GM12878 (cell line): Measurements from ENCODE around the gene TRPC1.

Experiments
- CTCF ChIP-seq, 3 experiments: IDR thresholded peaks in 2 of 3; conservative IDR thresholded peaks in 1 of 3; 2 replicates each; pipeline ENCODE4 v1.5.1; 2011; ENCODE audit warnings: low read depth in 3 of 3, low read length in 3 of 3, mild to moderate bottlenecking in 3 of 3, control low read depth in 2 of 3, moderate library complexity in 2 of 3, inconsistent platforms in 1 of 3, mixed read lengths in 1 of 3; ENCODE audit not compliant: control insufficient read depth in 2 of 3, insufficient read depth in 1 of 3; ENCODE audit errors: extremely low read depth in 1 of 3
- FOXK2 ChIP-seq: fragments of 450-650 bp; IDR thresholded peaks from 2 replicates; pipeline ENCODE4 v1.6.1; 2017; ENCODE audit warnings: mild to moderate bottlenecking, moderate library complexity
- FOXM1 ChIP-seq: IDR thresholded peaks from 2 replicates; pipeline ENCODE4 v1.6.1; 2012; ENCODE audit warnings: low read depth, mild to moderate bottlenecking, inconsistent platforms, low read length, moderate library complexity
- HDGF ChIP-seq: fragments of 450-650 bp; IDR thresholded peaks from 2 replicates; pipeline ENCODE4 v1.6.1; 2016; ENCODE audit warnings: antibody characterized with exemption
- KDM1A ChIP-seq: fragments of 200-600 bp; sonication (generic); IDR thresholded peaks from 2 replicates; pipeline ENCODE4 v1.6.1; 2016; ENCODE audit warnings: borderline replicate concordance
- MAX ChIP-seq: IDR thresholded peaks from 2 replicates; pipeline ENCODE4 v1.6.1; 2012; ENCODE audit warnings: low read depth, low read length, improper control_type of control experiment
- MYC ChIP-seq: IDR thresholded peaks from 2 replicates; pipeline ENCODE4 v1.6.1; 2011; ENCODE audit warnings: mild to moderate bottlenecking, low read length, moderate library complexity, inconsistent platforms; ENCODE audit not compliant: insufficient read depth, insufficient replicate concordance, insufficient read length, severe bottlenecking
- POLR2A ChIP-seq: IDR thresholded peaks from 2 replicates; pipeline ENCODE4 v1.6.1; 2011; ENCODE audit warnings: low read depth, mild to moderate bottlenecking, low read length
- POLR2AphosphoS5 ChIP-seq: IDR thresholded peaks from 2 replicates; pipeline ENCODE4 v1.6.1; 2011; ENCODE audit warnings: mild to moderate bottlenecking, low read length, inconsistent platforms
- RAD21 ChIP-seq: IDR thresholded peaks from 2 replicates; pipeline ENCODE4 v1.6.1; 2011; ENCODE audit warnings: mild to moderate bottlenecking, low read depth, low read length, moderate library complexity; ENCODE audit not compliant: insufficient read depth
- SIN3A ChIP-seq: IDR thresholded peaks from 2 replicates; pipeline ENCODE4 v1.6.1; 2012; ENCODE audit warnings: low read depth, low read length, improper control_type of control experiment
- SMC3 ChIP-seq: IDR thresholded peaks from 2 replicates; pipeline ENCODE4 v1.6.1; 2011; ENCODE audit warnings: low read length, improper control_type of control experiment, borderline replicate concordance
- TCF7 ChIP-seq: IDR thresholded peaks from 2 replicates; pipeline ENCODE4 v1.6.1; 2014; ENCODE audit warnings: antibody characterized with exemption, borderline replicate concordance

- TF ChIP-seq CTCF (IDR thresholded peaks at IDR 0.05 in 2 of 3, conservative IDR thresholded peaks at IDR 0.05 in 1 of 3; ENCODE audit: control insufficient read depth in 2 of 3, extremely low read depth in 1 of 3, insufficient read depth in 1 of 3, low read depth in 3 of 3, low read length in 3 of 3) (no peak), MAX (no peak), KDM1A (no peak), POLR2AphosphoS5 (no peak), POLR2A (no peak), RAD21 (no peak), SIN3A (no peak), TCF7 (no peak), FOXM1 (no peak), FOXK2 (no peak), HDGF (no peak), MYC (no peak), SMC3 (no peak)
These were observed 54.1 kb downstream of the TRPC1 start for GRCh38 chr3:142777927-142778326.
